HG03432 (cell line): ENCODE results near the gene CAPN5.

ENCODE experiments used
- ATAC-seq: cut with Tn5 transposase; IDR thresholded peaks from one replicate; pipeline ENCODE4 v1.9.1; 2021; ENCODE audit warnings: mild to moderate bottlenecking, moderate library complexity; ENCODE audit not compliant: unreplicated experiment

Gene CAPN5

DNA sequence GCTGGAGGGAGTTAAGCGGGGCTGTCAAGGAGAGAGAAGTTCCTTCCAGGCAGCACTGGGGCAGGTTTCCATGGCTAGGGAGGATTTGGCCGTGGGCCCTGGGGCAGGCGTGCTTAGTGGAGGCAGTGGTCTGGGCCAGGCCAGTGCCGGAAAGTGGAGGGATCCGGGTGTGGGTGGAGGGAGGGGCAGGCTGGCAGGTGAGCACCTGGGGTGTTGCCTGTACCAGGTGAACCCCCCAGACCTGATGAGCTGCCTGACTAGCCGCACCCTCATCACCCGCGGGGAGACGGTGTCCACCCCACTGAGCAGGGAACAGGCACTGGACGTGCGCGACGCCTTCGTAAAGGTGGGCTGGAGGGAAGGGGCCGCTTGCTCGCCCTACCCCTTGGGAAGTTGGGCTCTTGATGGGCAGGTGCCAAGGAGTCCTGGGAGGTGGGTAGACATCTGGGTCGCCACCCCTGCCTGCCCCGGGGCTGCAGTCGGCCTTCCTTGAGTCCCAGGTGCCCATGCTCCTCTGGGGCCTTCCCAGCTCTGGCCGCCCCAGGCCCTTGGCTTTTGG is 93.2 kb downstream of the CAPN5 start:
- ATAC-seq, result no peak

DNA sequence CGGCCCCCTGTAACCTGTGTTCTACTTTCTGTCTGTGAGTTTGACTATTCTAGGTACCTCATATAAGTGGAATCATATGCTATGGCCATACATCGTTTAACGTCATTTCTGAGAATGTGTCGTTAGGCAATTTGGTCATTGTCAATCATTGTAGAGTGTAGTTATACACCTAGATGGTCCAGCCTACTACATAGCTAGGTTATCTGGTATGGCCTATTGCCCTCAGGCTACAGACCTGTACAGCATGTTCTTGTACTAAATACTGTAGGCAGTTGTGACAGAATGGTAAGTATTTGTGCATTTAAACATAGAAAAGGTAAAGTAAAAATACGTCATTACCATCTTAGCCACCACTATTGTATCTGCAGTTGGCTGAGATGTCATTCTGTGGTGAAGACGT is 96.5 kb downstream of the CAPN5 start:
- ATAC-seq, result no peak

DNA sequence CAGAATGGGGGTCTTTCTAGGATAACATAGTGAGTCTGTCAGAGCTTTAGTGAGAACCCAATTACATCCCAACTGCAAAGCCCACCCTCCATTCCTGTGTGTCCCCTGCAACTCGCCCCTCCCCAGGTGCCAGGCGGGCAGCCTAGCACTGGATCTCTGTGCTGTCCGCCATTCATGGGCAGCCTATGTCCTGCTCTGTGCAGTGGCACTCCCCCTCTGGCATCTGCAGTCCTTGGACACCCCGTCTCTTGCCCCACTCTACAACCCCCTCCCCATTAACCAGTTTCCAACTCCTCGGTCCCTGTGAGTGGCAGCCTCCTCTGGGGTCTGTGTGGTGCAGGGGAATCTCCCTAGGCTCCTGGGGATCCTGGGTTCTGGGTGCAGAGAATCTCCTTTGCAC is 98.3 kb downstream of the CAPN5 start:
- ATAC-seq, result no peak

GRCh38 chr11:77166021-77166420 is 99.2 kb downstream of the CAPN5 start:
- no peak for ATAC-seq

DNA sequence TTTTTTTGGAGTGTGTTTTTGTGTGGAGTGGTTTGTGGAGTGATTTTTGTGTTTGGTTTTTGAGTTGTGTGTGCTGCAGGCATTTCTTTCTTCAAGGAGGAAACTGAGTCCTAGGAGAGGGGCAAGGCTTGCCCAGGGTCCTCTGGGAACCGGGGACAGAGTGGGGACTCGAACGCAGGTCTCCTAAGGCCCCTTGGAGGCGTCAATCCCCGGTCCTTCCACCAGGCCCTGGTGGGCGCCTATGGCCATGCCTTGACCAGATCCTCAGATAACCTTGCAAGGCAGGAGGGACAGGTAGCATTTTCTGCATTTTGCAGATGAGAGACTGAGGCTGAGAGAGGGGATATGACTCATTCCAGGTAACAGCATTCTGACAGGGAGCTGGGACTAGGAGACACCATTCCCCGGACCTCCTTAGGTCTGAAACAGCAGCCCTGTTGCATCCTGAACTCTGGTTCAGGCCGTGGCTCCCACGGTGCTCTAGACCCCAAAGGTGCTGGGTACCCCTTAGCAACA is 100.4 kb downstream of the CAPN5 start:
- no peak for ATAC-seq

DNA sequence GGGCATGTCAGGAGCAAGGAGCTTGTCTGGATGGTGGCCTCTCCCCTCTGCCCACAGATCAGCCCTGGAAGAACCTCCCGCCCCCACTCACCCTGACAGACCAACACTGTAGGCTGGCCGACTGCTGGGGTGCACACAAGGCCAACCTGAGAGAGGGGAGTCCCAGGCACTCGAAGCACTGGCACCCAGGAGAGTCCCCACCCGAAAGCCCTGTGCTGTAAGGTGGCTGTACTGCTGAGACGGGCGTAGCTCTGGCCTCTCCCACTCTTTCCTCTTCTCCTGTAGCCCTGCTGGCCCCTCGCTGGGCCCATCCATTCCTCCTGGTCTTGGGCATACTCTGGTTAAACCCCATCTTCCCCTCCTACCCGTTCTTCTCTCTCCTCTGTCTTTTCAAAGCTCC is 101.0 kb downstream of the CAPN5 start:
- ATAC-seq, result no peak

DNA sequence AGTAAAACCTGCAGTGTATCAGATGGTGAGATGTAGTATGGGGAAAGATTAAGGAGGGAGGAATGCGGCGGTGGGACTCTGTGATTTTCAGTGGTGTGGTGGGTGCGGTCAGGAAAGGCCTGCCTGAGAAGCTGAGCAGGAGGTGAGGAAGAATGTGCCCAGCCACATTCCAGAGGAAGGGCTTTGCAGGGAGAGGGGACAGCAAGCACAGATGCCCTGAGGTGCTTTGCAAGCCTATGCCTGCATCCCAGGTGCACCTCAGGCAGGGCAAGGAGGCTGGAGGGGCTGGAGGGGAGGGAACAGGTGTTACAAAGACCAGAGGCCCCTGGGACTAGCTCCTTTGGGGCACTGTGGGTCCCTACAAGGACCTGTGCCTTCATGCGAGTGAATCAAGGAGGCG is 103.3 kb downstream of the CAPN5 start:
- ATAC-seq, result no peak

- ATAC-seq, result no peak
Measured at GRCh38 chr11:77171254-77171653, 104.5 kb downstream of the CAPN5 start.

- ATAC-seq, result no peak
Measured at GRCh38 chr11:77171885-77172665, 105.3 kb downstream of the CAPN5 start.

GRCh38 chr11:77172666-77172982 is 105.9 kb downstream of the CAPN5 start:
- no peak for ATAC-seq

GRCh38 chr11:77173494-77173893 is 106.7 kb downstream of the CAPN5 start:
- ATAC-seq, result no peak

DNA sequence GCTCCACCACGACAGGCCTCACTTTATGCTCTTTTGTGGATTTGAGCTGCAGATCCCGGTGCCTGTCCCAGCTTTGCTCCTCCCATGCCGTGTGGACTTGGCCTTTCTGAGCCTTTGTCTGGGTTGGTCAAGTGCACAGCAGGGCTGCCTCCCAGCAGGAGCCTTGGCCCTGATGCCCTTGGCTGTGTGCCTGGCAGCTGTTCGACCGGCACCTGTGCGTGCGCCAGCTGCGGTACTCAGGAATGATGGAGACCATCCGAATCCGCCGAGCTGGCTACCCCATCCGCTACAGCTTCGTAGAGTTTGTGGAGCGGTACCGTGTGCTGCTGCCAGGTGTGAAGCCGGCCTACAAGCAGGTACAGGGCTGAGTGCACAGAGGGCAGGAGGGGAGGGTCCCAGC is 107.8 kb downstream of the CAPN5 start:
- no peak for ATAC-seq

- no peak for ATAC-seq
Measured at GRCh38 chr11:77175021-77175842, 108.5 kb downstream of the CAPN5 start.
